ENCODE data around the gene KCNN3. TPM values are rescaled to one million over a fixed set of nuclear protein-coding genes. Genes with fewer than 3 reads are reported as not detected.

The KCNN3 gene
- total RNA-seq, 3 donors from 2014 or later (not counting 1 experiment from before 2014, with no cell fraction given), result 0.05 to 0.95 TPM; not detected in 1

- WGBS (ENCODE audit: insufficient coverage), result 81% methylated on average over 3 of the region's 3 CpGs
- no peak overlapping the region for H3K27ac Mint-ChIP-seq
- intact Hi-C loops (cut with micrococcal nuclease), result no loop called here
Measured at GRCh38 chr1:154783976-154784375, 86.1 kb downstream of the KCNN3 start.

GRCh38 chr1:154780541-154780940, 89.5 kb downstream of the KCNN3 start:
- WGBS (ENCODE audit: insufficient coverage), result 90% methylated on average over 3 of the region's 3 CpGs
- no peaks in the 10 kb centered on the region for H3K9me3 Mint-ChIP-seq
- Histone ChIP-seq H3K27me3 (ENCODE audit: control insufficient read depth, insufficient read depth, low read length) (no peaks in the 10 kb centered on the region), H3K9me3 (ENCODE audit: control insufficient read depth, insufficient read depth, low read length) (no peaks in the 10 kb centered on the region), H3K36me3 (ENCODE audit: control insufficient read depth, insufficient read depth, low read length) (no peaks in the 10 kb centered on the region), H3K4me3 (ENCODE audit: low read length) (no peak overlapping the region), H3K27ac (ENCODE audit: low read length) (no peak overlapping the region), H3K4me1 (ENCODE audit: control insufficient read depth, insufficient read depth, low read length) (peaks cover 2% of the 10 kb centered on the region)
- no peak overlapping the region for H3K27ac Mint-ChIP-seq
- no peak overlapping the region for H3K4me3 Mint-ChIP-seq
- intact Hi-C loops (cut with micrococcal nuclease), result no loop called here
- DNase-seq (no peak), ATAC-seq (no peak)
- TF ChIP-seq CTCF (IDR thresholded peaks at IDR 0.05), result no peak
- H3K36me3 Mint-ChIP-seq, result no peaks in the 10 kb centered on the region
- no peaks in the 10 kb centered on the region for H3K27me3 Mint-ChIP-seq (ENCODE audit: low read depth in 2 of 2)
- H3K4me1 Mint-ChIP-seq, result no peaks in the 10 kb centered on the region

More at GRCh38 chr1:154783976-154784375, 86.1 kb downstream of the KCNN3 start:
- Mint-ChIP-seq H3K36me3 (no peaks in the 10 kb centered on the region), H3K4me1 (no peaks in the 10 kb centered on the region), H3K4me3 (no peak overlapping the region), H3K9me3 (no peaks in the 10 kb centered on the region), H3K27me3 (ENCODE audit: low read depth in 2 of 2) (peaks cover 0 to under 1% of the 10 kb centered on the region in 2 donors)
- DNase-seq (no peak), ATAC-seq (no peak)
- no peak overlapping the region for H3K27ac ChIP-seq (ENCODE audit: low read length)
- no peaks in the 10 kb centered on the region for H3K9me3 ChIP-seq (ENCODE audit: control insufficient read depth, insufficient read depth, low read length)
- no peaks in the 10 kb centered on the region for H3K27me3 ChIP-seq (ENCODE audit: control insufficient read depth, insufficient read depth, low read length)
- H3K36me3 ChIP-seq (ENCODE audit: control insufficient read depth, insufficient read depth, low read length), result no peaks in the 10 kb centered on the region
- peaks cover 2% of the 10 kb centered on the region for H3K4me1 ChIP-seq (ENCODE audit: control insufficient read depth, insufficient read depth, low read length)
- TF ChIP-seq CTCF (IDR thresholded peaks at IDR 0.05), result no peak
- no peak overlapping the region for H3K4me3 ChIP-seq (ENCODE audit: low read length)

- no peak overlapping the region for H3K4me3 ChIP-seq (ENCODE audit: low read length)
- H3K9me3 ChIP-seq (ENCODE audit: control insufficient read depth, insufficient read depth, low read length), result no peaks in the 10 kb centered on the region
- no peaks in the 10 kb centered on the region for H3K27me3 ChIP-seq (ENCODE audit: control insufficient read depth, insufficient read depth, low read length)
- DNase-seq (no peak), ATAC-seq (no peak)
- H3K27ac ChIP-seq (ENCODE audit: low read length), result no peak overlapping the region
- intact Hi-C loops (cut with micrococcal nuclease), result no loop called here
- no peaks in the 10 kb centered on the region for H3K9me3 Mint-ChIP-seq
- no peak for TF ChIP-seq CTCF (IDR thresholded peaks at IDR 0.05)
- H3K36me3 Mint-ChIP-seq, result no peaks in the 10 kb centered on the region
- H3K27ac Mint-ChIP-seq, result no peak overlapping the region
- no peaks in the 10 kb centered on the region for H3K27me3 Mint-ChIP-seq (ENCODE audit: low read depth in 2 of 2)
- no peaks in the 10 kb centered on the region for H3K4me1 ChIP-seq (ENCODE audit: control insufficient read depth, insufficient read depth, low read length)
- 93% methylated on average over 9 of the region's 9 CpGs for WGBS (ENCODE audit: insufficient coverage)
- H3K4me1 Mint-ChIP-seq, result no peaks in the 10 kb centered on the region
- H3K4me3 Mint-ChIP-seq, result no peak overlapping the region
- H3K36me3 ChIP-seq (ENCODE audit: control insufficient read depth, insufficient read depth, low read length), result no peaks in the 10 kb centered on the region
Measured at GRCh38 chr1:154779551-154780189, 90.4 kb downstream of the KCNN3 start.

- H3K27ac Mint-ChIP-seq, result no peak overlapping the region
- no peaks in the 10 kb centered on the region for H3K9me3 Mint-ChIP-seq
- no peak overlapping the region for H3K4me3 Mint-ChIP-seq
- H3K4me1 ChIP-seq (ENCODE audit: control insufficient read depth, insufficient read depth, low read length), result no peaks in the 10 kb centered on the region
- no peaks in the 10 kb centered on the region for H3K27me3 ChIP-seq (ENCODE audit: control insufficient read depth, insufficient read depth, low read length)
- intact Hi-C loops (cut with micrococcal nuclease), result no loop called here
- no peak overlapping the region for H3K27ac ChIP-seq (ENCODE audit: low read length)
- ATAC-seq (no peak), DNase-seq (no peak)
- H3K4me1 Mint-ChIP-seq, result no peaks in the 10 kb centered on the region
- H3K9me3 ChIP-seq (ENCODE audit: control insufficient read depth, insufficient read depth, low read length), result no peaks in the 10 kb centered on the region
- H3K27me3 Mint-ChIP-seq (ENCODE audit: low read depth in 2 of 2), result no peaks in the 10 kb centered on the region
- 87% methylated on average over 3 of the region's 3 CpGs for WGBS (ENCODE audit: insufficient coverage)
- H3K36me3 ChIP-seq (ENCODE audit: control insufficient read depth, insufficient read depth, low read length), result no peaks in the 10 kb centered on the region
- no peak for TF ChIP-seq CTCF (IDR thresholded peaks at IDR 0.05)
- H3K4me3 ChIP-seq (ENCODE audit: low read length), result no peak overlapping the region
- no peaks in the 10 kb centered on the region for H3K36me3 Mint-ChIP-seq
Measured at GRCh38 chr1:154778944-154779343, 91.1 kb downstream of the KCNN3 start.
